Thyroid gland (tissue), 4 donors: Measurements from ENCODE around the gene CDK15.

ENCODE experiments used
- POLR2A ChIP-seq, 2 donors: fragments of 450-650 bp; IDR thresholded peaks; one replicate each; pipeline ENCODE4 v1.6.1; 2017; ENCODE audit warnings: antibody characterized with exemption in 2 of 2, mild to moderate bottlenecking in 2 of 2, moderate library complexity in 1 of 2
- TF ChIP-seq, protein P1 (sequence below), 6 experiments: fragments of 200-600 bp in 3 of 6; fragments of 450-650 bp in 3 of 6; sonication (generic) in 3 of 6; IDR thresholded peaks; one replicate each; pipeline ENCODE4 v1.5.1; 2016 to 2019; ENCODE audit warnings: antibody characterized with exemption in 6 of 6, mild to moderate bottlenecking in 2 of 6, inconsistent platforms in 1 of 6, moderate library complexity in 1 of 6

DNA sequence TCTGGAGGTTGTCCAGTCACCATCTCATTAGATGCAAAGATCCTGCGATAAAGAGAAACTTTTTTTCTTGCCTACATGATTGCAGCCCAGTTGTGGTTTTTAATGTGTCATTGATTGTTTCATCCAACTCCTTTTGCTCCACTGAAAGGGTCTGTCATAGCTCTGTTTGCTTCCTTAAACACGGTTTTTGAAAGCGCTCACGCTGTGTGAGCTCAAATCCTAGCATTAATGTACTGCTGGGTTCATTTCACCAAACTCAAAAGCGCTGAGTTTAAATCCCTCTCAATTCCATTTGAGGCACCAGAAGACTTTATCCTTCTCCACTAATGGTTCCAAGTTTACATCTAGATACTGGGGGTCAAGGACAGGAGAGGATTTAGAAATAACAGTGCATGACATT is 53.6 kb downstream of the CDK15 start:
- TF ChIP-seq, protein P1, sequence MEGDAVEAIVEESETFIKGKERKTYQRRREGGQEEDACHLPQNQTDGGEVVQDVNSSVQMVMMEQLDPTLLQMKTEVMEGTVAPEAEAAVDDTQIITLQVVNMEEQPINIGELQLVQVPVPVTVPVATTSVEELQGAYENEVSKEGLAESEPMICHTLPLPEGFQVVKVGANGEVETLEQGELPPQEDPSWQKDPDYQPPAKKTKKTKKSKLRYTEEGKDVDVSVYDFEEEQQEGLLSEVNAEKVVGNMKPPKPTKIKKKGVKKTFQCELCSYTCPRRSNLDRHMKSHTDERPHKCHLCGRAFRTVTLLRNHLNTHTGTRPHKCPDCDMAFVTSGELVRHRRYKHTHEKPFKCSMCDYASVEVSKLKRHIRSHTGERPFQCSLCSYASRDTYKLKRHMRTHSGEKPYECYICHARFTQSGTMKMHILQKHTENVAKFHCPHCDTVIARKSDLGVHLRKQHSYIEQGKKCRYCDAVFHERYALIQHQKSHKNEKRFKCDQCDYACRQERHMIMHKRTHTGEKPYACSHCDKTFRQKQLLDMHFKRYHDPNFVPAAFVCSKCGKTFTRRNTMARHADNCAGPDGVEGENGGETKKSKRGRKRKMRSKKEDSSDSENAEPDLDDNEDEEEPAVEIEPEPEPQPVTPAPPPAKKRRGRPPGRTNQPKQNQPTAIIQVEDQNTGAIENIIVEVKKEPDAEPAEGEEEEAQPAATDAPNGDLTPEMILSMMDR (IDR thresholded peaks at IDR 0.05), result no peak
- no peak for TF ChIP-seq POLR2A (IDR thresholded peaks at IDR 0.05)
